Glutamatergic neuron (in vitro differentiated cells): ENCODE data around the gene ZKSCAN7. TPM values are rescaled to one million over a fixed set of nuclear protein-coding genes. Genes with fewer than 3 reads are reported as not detected.

Source experiments
- DNase-seq: peaks from one replicate; pipeline ENCODE4 v3.0.0; 2022
- H3K27ac Mint-ChIP-seq: one replicate; pipeline ENCODE4 v1.8.0; 2020; ENCODE audit warnings: mild to moderate bottlenecking, mixed read lengths, inconsistent platforms; ENCODE audit not compliant: unreplicated experiment
- H3K27me3 Mint-ChIP-seq: one replicate; pipeline ENCODE4 v1.8.0; 2020; ENCODE audit warnings: mild to moderate bottlenecking, moderate library complexity, mixed read lengths, inconsistent platforms; ENCODE audit not compliant: unreplicated experiment
- H3K36me3 Mint-ChIP-seq: one replicate; pipeline ENCODE4 v1.8.0; 2020; ENCODE audit warnings: mild to moderate bottlenecking, mixed read lengths, inconsistent platforms; ENCODE audit not compliant: unreplicated experiment
- H3K4me1 Mint-ChIP-seq: one replicate; pipeline ENCODE4 v1.8.0; 2020; ENCODE audit warnings: mild to moderate bottlenecking, low read depth, mixed read lengths, inconsistent platforms; ENCODE audit not compliant: unreplicated experiment
- H3K4me3 Mint-ChIP-seq: one replicate; pipeline ENCODE4 v1.8.0; 2020; ENCODE audit warnings: mild to moderate bottlenecking, mixed read lengths, inconsistent platforms; ENCODE audit not compliant: unreplicated experiment
- H3K9me3 Mint-ChIP-seq: one replicate; pipeline ENCODE4 v1.8.0; 2020; ENCODE audit warnings: mild to moderate bottlenecking, moderate library complexity, mixed read lengths, inconsistent platforms; ENCODE audit not compliant: unreplicated experiment
- CTCF ChIP-seq: fragments of 200-600 bp; sonication (generic); IDR thresholded peaks from one replicate; pipeline ENCODE4 v1.5.0; 2021; ENCODE audit not compliant: partially characterized antibody, unreplicated experiment
- total RNA-seq: library from RNA; stranded (reverse); fragmentation: NEBNext Ultra II Directional; extraction: Animal tissue kit (Norgen Biotek cat#: 25700); gene quantifications from one replicate; pipeline ENCODE4 v1.2.1, GENCODE V29; 2021; ENCODE audit not compliant: unreplicated experiment

The ZKSCAN7 gene
- total RNA-seq, 1 donor from 2014 or later, result 20.6 TPM

GRCh38 chr3:44584646-44585501 is 29.9 kb downstream of the ZKSCAN7 start, which contains the start of gene ZNF660:
Gene ZNF660 (plus strand): TSS chr3:44584964. CDS start chr3:44594194, 9,230 bp downstream.
- TF ChIP-seq CTCF, result no peak
- peaks cover 5% of the 10 kb centered on the region for H3K27me3 Mint-ChIP-seq
- peak within 1 kb of the TSS; percentile 99 for H3K27ac Mint-ChIP-seq
- peak within 1 kb of the TSS; percentile 98 for H3K4me3 Mint-ChIP-seq
- H3K9me3 Mint-ChIP-seq, result peaks cover 11% of the 10 kb centered on the region
- peaks cover 18% of the 10 kb centered on the region for H3K4me1 Mint-ChIP-seq
- H3K36me3 Mint-ChIP-seq, result peaks cover 38% of the 10 kb centered on the region
- peak; percentile 90 for DNase-seq

GRCh38 chr3:44596621-44597020 is 41.6 kb downstream of the ZKSCAN7 start:
- no peak overlapping the region for H3K27ac Mint-ChIP-seq
- no peak for TF ChIP-seq CTCF
- no peaks in the 10 kb centered on the region for H3K4me1 Mint-ChIP-seq
- peaks cover 29% of the 10 kb centered on the region for H3K9me3 Mint-ChIP-seq
- peaks cover 74% of the 10 kb centered on the region for H3K36me3 Mint-ChIP-seq
- H3K4me3 Mint-ChIP-seq, result no peak overlapping the region
- H3K27me3 Mint-ChIP-seq, result peaks cover 5% of the 10 kb centered on the region
- DNase-seq, result no peak

GRCh38 chr3:44601749-44602148 is 46.8 kb downstream of the ZKSCAN7 start:
- no peaks in the 10 kb centered on the region for H3K27me3 Mint-ChIP-seq
- H3K27ac Mint-ChIP-seq, result no peak overlapping the region
- peaks cover 57% of the 10 kb centered on the region for H3K36me3 Mint-ChIP-seq
- no peak overlapping the region for H3K4me3 Mint-ChIP-seq
- DNase-seq, result no peak
- H3K9me3 Mint-ChIP-seq, result peaks cover 8% of the 10 kb centered on the region
- H3K4me1 Mint-ChIP-seq, result no peaks in the 10 kb centered on the region
- no peak for TF ChIP-seq CTCF

GRCh38 chr3:44612678-44613077 is 57.7 kb downstream of the ZKSCAN7 start:
- Mint-ChIP-seq H3K36me3 (peaks cover 36% of the 10 kb centered on the region), H3K27ac (no peak overlapping the region), H3K4me3 (no peak overlapping the region), H3K27me3 (no peaks in the 10 kb centered on the region), H3K9me3 (peaks cover 5% of the 10 kb centered on the region), H3K4me1 (no peaks in the 10 kb centered on the region)
- no peak for DNase-seq
- no peak for TF ChIP-seq CTCF

Other genes starting within 250 kb of the ZKSCAN7 start
- 17.1 TPM for gene TCAIM, start 216.4 kb upstream of the ZKSCAN7 start, total RNA-seq
- 66.8 TPM for gene ZNF445, start 77.5 kb upstream of the ZKSCAN7 start, total RNA-seq
- gene ZNF660, start 29.8 kb downstream of the ZKSCAN7 start, total RNA-seq, result 35.4 TPM
- gene ZNF197, start 69.8 kb downstream of the ZKSCAN7 start, total RNA-seq, result 49.0 TPM
- gene ZNF35, start 93.5 kb downstream of the ZKSCAN7 start, total RNA-seq, result 29.8 TPM
- gene ZNF502, start 157.5 kb downstream of the ZKSCAN7 start, total RNA-seq, result 0.32 TPM
- gene ZNF501, start 174.4 kb downstream of the ZKSCAN7 start, total RNA-seq, result 6.2 TPM
- 23.0 TPM for gene KIAA1143, start 206.4 kb downstream of the ZKSCAN7 start, total RNA-seq
- gene KIF15, start 206.6 kb downstream of the ZKSCAN7 start, total RNA-seq, result 5.8 TPM